ENCODE data around the gene ABHD12B. TPM values are rescaled to one million over a fixed set of nuclear protein-coding genes. Genes with fewer than 3 reads are reported as not detected.

Gene ABHD12B, protein sequence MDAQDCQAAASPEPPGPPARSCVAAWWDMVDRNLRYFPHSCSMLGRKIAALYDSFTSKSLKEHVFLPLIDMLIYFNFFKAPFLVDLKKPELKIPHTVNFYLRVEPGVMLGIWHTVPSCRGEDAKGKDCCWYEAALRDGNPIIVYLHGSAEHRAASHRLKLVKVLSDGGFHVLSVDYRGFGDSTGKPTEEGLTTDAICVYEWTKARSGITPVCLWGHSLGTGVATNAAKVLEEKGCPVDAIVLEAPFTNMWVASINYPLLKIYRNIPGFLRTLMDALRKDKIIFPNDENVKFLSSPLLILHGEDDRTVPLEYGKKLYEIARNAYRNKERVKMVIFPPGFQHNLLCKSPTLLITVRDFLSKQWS
- total RNA-seq = not detected

DNA sequence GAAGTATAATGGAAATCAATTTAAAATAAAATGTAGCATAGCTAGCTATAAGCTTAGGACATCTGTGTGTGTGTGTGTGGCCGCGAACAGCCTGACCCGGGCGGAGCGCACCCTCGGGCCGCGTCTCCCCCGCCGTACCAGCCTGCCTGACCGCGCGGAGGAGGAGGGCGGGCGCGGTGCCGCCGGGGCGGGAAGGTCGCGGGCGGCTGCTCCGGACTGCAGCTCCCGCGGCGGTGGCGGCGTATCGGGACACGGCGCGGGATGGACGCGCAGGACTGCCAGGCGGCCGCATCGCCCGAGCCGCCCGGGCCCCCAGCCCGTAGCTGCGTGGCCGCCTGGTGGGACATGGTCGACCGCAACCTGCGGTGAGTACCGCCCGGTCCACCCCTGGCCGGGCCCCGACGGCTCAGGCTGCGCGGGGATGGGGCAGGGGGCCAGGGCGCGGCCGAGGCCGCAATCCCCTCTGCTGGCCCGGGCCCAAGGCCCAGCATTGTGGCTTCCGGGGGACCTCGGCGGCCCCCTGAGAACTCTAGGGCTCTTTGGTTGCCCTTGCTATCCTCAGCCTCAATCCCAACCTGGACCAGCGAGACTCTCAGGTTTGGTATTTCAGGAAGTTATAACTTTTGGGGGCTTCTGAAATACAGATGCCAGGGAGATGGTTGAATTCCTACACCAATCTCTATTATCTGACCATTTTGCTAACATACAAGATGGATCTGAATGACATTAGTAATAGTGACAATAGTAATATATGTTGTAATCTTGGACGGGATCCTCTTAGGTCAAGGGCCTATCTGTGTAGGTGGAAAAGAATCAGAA, at the start of gene ABHD12B:
ABHD12B (plus strand) TSS at position 140 of the 819 bp plus-strand sequence; CDS start at position 262, 122 bp downstream.
- ChIA-PET CTCF (no interaction called here), POLR2A (no interaction called here)

DNA sequence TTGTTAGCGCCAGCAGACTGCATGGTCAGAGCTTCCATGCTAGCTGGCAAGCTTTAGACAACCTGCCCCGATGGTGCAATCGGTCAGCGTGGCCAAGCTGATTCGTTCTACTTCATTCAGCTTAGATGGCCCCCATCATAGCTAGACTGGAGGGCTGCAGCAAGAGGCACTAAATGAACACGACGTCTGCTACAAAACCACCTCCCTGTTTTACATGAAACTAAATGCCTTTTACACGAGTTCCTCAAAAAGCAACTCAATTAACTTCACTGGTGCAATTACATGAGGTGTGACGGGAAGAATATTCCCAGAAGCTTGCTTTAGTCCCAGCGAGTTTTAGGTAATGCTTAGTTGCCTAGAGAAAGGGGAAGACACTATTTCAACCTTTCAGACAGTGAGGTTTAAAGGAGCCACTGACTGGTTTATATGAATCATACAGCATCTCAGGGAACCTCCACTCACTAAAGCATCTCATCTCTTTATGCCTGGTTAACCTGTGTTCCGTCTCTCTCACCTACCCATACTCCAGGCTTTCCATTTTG, 49.3 kb upstream of the ABHD12B start:
- ChIA-PET CTCF (interaction anchor here (0.7 to 3.6 kb wide), 3 partner anchors 28 to 133 kb away, joined by 3 to 17 read pairs (median 3); no protein-coding TSS in a partner anchor), POLR2A (interaction anchor here (0.6 to 2.6 kb wide), 5 partner anchors 8 to 37 kb away, joined by 3 to 12 read pairs (median 4); partner anchors contain the start of gene NIN)

DNA sequence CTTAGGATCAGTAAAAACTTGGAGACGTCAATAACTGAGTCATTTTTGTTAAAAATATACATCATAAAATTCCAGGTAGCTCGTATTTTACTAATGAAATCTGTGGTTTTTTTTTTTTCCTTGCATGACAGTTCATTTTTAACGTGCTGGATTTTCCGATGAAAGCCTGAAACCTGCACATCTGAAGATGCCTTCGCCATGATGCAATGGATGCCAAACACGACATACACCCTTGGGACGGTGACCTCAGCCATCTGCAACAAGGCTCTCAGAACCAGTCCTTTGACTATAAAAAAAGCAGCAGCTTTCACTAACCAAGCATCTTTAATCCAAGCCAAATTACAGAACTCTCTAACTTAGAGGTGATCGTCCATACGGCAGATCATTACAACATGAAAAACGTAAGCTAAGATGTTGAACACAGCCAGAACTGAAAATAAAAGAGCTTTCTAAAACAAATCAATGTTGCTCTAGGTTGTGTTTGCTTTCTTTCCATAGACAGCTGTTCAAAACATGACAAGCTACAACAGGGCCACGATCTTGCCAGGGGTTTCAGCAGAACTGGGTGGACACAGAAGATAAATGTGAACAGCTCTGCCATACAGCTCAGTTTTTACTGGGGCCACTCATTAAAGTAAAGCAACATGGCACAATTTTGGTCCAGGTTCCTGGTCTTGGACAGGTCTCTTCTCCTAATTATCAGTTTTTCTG, 48.6 kb upstream of the ABHD12B start:
- CTCF ChIA-PET = interaction anchor here (0.8 to 3.6 kb wide), 3 partner anchors 11 to 132 kb away, joined by 3 to 17 read pairs (median 3); no protein-coding TSS in a partner anchor
- POLR2A ChIA-PET = interaction anchor here (0.6 to 2.6 kb wide), 5 partner anchors 7 to 479 kb away, joined by 3 to 12 read pairs (median 3); partner anchors contain the start of gene NIN

DNA sequence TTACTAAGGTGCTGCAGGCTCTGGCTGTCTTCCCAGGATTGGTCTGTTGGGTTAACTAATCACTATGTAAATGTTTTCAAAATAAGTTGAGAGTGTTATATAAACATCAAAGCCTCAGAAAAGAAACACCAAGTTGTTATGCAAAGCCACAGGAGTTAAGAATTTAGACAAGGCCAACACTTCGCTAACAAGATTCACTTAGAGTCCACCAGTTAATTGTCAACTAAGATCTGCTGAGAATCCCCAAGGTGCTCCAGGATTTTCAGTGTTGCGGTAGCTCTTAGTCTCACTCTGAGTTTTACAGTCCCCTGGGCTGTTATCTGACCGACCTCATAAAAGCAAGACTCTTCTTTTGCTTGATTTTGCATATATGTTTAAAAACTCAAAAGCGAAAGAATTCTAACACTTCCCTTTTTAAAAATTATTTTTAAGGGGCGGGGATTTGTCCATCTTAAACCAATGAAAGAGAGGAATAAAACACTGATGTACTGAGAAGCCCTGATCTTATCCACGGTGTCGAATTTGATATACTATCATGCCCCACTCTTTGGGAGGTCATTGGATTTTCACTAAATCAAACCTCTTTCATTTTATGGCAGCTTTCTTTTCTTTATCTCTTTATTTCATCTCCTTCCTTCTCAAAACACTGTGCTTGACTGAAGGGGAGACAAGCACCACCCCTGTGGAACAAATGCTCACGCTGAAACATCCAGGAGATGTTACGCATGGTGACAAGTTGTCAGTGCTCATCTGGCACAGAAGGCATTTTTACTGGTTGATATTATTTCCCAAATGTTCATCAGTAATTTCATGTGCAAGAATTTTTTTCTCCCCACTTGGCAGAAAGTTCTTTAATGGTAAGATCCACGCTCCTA, 47.9 kb upstream of the ABHD12B start:
- CTCF ChIA-PET = interaction anchor here (0.8 to 3.6 kb wide), 2 partner anchors 11 to 36 kb away, joined by 3 to 17 read pairs; no protein-coding TSS in a partner anchor
- POLR2A ChIA-PET = interaction anchor here (0.6 to 0.9 kb wide), 2 partner anchors 39 to 480 kb away, joined by 3 to 4 read pairs; no protein-coding TSS in a partner anchor

DNA sequence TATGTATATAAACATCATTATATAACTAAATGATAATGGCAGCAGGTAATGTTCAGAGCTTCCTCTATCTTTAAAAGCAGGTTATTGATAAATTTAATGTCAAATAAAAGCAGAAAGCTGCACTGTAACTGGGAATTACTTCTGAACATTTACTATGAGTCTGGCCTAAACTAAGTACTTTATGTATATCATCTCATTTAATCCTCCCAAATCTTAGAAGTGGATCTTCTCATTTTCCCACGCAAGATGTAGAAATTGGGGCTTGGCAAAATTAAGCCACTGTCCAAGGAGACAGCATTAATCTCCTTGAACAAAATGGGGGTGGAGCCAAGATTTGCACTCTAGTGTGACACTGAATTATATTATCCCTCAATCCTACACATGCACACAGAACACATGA, 46.5 kb upstream of the ABHD12B start:
- ChIA-PET CTCF (no interaction called here), POLR2A (no interaction called here)

DNA sequence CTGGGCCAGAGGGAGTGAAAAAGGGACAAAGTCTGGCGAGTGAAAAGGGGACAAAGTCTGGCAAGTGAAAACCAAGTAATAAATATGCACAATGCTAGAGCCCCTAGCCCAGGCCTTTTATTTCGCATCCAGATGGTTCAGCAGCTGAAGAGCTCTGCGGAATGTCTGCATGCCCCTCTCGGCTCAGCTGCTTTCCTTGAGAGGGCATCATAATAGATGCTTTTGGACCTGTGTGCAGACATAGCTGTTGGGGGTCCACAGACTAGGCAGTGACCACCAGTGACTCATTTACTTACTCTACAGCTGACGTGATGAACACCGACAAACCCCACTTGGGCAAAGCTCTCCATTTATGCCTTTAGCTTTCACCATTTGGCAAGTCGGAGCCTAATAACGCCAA, 45.2 kb upstream of the ABHD12B start:
- ChIA-PET CTCF (interaction anchor here (1.3 kb wide), 1 partner anchor 12 kb away, joined by 3 read pairs; no protein-coding TSS in a partner anchor), POLR2A (no interaction called here)

DNA sequence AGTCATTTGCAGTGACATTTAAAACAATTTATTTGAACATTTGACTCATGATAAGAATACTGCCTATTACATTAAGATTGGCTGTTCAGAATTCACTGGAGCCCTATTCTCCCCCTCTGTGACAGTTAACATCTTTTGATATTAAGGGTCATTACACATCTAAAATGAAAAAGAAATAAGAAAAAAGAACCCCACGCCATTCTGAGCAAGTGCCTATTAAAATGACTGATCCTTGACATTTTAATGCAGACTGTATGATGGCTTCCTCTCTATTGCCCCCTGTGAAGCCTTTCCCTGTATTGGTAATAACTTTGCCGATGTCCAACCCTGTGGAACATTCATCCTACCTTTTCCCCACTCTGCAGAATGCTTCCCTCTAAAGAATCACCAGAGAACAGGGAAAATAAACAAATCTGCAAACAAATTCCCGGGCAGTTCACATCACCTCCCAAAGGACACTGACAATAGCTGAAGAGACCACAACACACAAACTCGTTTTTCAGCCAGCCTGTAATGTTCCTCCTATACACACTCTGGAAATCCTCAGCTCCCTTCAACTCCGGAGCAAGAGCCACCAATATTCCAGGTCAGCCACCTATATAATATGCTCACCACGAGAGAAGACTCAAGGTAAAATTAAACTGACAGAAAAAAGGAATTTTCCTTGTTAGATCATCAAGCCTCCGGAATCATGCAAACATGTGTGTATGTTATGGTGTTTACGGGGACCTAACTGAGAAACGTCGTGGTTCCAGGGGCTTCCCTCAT, 42.9 kb upstream of the ABHD12B start:
- ChIA-PET CTCF (interaction anchor here (0.7 to 1.6 kb wide), 2 partner anchors 37 to 794 kb away, joined by 3 to 5 read pairs; no protein-coding TSS in a partner anchor), POLR2A (interaction anchor here (0.7 to 2.4 kb wide), 7 partner anchors 7 to 1031 kb away, joined by 3 to 15 read pairs (median 4); partner anchors contain the start of genes GNG2 and SAV1)

DNA sequence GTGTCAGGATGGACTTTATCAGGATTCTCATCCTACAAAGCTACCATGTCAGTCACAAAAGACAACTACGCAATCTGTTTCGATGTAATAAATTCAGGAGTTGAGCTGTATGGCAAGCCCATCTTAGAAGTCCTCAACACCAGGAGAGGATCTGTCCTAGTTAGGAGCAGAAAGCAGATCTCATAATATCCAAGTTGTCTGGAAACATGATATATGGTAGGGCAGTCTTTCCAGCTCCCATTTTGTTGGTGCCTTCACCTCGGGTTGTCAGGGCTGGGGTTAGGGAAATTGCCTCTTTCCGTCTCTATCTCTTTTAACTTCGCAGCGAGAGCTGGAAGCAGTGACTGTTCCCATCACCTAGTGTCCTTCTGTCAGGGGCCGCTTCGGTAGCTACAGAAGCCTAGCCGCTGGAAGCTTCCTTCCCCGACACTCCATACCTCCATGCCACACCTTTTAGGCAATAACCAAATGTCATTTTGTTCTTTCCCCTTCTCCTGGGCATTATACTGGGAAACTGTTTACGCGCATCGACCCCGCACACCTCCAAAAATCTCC, 42.3 kb upstream of the ABHD12B start:
- POLR2A ChIA-PET = interaction anchor here (0.7 to 2.4 kb wide), 8 partner anchors 8 to 1030 kb away, joined by 3 to 15 read pairs (median 4); partner anchors contain the start of genes GNG2 and SAV1
- CTCF ChIA-PET = interaction anchor here (0.6 to 3.1 kb wide), 3 partner anchors 31 to 1277 kb away, joined by 5 to 12 read pairs (median 5); no protein-coding TSS in a partner anchor

DNA sequence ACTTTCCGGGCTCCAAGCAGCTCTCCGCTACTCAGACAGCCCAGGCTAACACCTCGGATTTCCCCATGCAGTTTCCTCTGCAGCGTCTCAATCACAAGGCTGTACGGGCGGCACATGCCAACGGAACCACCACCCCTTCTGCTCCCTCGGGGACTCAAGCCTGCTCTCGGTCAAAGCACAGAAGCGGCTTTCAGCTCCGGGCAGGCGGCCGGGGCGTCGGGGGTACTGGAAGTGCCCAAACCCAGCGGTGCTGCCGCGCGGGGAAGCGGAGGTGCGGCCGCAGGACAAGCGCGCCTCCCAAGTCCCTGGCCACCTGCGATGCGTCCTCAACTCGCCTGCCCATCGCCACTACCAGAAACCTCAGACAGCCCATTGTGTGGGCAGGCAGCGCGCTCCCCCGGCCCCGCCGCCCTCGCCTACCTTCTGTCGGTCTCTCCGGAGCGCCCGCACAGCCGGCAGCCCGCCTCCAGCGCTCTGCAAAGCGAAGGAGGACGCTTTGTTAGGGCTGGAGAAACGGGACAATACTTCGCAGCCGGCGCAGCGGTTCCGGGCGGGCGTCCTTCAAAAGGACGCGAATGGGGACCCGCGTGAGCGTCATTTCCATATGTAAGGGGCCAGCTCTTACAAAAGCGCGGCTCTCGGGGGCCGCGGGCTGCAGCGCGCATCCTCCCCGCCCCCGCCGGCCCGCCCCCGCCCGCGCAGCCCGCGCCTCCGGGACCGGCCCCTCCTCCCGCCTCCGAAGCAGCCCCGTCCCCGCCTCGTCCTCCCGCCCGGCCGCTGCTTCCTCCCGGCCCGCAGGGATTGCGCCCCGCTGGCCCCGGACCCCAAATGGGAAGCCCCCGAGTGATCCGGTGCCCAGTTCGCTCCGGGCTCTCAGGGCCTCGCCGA, 41.6 kb upstream of the ABHD12B start:
- ChIA-PET CTCF (interaction anchor here (0.6 to 3.1 kb wide), 3 partner anchors 30 to 1277 kb away, joined by 5 to 12 read pairs (median 5); no protein-coding TSS in a partner anchor), POLR2A (interaction anchor here (0.5 to 2.4 kb wide), 10 partner anchors 9 to 1030 kb away, joined by 3 to 15 read pairs (median 4); partner anchors contain the start of genes GNG2 and SAV1)

DNA sequence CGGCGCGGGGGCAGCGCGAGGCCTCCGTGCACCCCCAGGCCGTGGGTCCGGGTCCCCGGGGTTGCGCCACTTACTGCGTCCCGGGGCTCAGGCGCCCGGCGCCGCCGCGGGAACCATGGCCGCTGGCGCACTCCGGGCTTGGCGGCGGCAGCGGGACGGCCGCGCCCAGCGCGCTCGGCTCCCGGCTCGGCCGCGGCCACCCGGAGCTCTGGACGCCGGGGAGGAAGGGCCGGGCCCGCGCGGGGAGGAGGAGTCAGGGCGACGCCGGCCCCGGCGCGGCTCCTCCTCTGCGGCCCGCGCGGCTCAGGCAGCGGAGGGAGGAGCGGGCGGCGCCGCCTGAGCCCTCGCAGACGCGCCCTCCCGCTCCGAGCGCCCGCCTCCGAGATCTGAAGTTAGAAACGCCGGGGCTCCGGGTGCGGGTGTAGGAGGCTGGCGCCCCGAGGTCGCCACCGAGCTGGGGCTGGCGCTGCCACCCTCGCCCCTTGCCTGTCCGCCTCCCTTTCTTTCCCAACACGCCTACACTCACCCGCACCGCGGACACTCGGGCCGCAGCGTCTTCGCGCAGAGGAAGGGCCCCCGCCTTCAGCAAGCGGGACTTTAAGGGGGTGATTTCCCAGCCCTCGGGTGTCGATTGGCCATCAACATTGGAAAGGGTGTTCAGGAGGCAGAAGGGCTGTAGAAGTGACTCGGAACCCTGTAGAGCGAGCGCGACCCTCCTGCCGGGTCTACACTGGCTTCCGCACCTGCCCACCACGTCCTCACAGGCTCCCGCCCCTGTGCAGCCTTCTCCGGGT, 40.7 kb upstream of the ABHD12B start, which contains the start of gene NIN:
NIN (minus strand) TSS at position 231 of the 794 bp plus-strand sequence. CDS start 9,106 bp downstream, outside the sequence.
- POLR2A ChIA-PET = interaction anchor here (0.7 to 2.4 kb wide), 4 partner anchors 9 to 47 kb away, joined by 3 to 12 read pairs (median 3); no protein-coding TSS in a partner anchor
- CTCF ChIA-PET = interaction anchor here (0.9 to 3.1 kb wide), 2 partner anchors 21 to 29 kb away, joined by 6 to 12 read pairs; no protein-coding TSS in a partner anchor

DNA sequence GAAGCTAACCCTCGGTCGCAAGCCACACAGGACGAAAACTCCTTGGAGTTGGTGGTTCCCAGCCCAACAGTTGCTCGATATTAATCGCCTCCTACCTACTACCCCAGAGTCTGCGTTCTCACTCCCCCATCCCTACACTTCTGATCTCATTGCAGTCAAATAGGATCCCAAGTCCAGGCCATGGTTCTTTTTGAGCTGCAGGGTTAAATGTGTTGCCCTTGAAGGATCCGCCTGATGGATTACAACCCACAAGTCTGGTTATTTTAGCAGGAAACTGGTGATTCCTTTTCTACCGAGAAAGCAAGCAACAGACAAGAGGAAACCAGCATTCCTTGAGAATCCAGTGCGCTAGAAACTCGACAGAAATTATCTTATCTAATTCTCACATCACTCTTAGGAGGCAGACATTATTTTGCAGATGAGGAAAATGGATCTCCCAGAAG, 40.1 kb upstream of the ABHD12B start:
- ChIA-PET CTCF (interaction anchor here (0.9 to 3.1 kb wide), 2 partner anchors 22 to 28 kb away, joined by 6 to 12 read pairs; no protein-coding TSS in a partner anchor), POLR2A (interaction anchor here (0.7 to 0.9 kb wide), 2 partner anchors 25 to 46 kb away, joined by 3 read pairs; no protein-coding TSS in a partner anchor)

DNA sequence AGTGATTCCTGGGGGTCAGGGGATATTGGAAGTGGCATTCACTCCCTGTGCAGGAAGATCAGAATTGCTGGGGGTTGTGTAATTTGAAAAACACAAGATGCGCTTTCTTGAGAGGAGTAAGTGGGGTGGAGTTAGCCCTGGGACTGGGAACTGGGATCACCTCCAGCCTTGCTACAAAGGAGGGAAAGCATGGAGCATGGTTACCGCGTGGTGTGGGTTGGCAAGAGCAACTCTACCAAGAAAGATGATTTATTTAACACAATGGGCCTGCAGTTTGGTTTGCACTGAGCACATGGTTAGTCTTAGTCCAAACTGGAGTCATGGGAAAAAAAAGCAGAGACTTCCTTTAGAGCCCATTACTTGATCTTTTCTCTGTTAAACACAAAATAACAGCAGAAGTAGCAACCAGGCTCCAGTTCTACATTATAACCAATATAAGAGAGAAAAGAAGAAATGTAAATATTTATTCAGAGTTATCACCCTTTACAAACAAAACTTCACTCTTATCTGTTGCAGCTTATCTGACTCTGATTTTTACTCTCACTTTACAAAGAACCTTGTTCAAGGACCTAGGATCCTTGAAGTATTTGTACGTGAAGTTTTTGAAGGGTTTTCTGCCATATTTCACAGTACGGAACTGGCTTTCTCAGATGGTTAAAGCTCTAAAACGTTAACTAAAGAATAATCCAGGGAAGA, 38.8 kb upstream of the ABHD12B start:
- CTCF ChIA-PET = no interaction called here
- POLR2A ChIA-PET = no interaction called here

DNA sequence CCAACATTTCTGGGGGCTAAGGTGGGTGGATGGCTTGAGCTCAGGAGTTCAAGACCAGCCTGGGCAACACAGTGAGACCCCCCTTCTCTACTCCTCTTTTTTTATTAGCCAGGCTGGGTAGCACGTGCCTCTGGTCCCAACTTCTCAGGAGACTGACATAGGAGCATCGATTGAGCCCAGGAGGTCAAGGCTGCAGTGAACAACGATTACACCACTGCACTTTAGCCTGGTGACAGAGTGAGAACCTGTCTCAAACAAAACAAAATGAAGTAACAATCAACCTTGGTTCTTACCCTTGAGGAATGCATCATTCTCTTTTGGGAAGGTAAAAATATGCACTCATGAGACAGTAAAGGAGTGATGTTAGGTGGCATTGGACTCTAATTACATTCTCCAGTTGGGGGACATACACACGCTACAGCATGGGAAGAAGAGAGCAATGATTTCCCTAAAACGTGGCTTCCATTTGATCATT, 37.0 kb upstream of the ABHD12B start:
- POLR2A ChIA-PET = no interaction called here
- CTCF ChIA-PET = no interaction called here

DNA sequence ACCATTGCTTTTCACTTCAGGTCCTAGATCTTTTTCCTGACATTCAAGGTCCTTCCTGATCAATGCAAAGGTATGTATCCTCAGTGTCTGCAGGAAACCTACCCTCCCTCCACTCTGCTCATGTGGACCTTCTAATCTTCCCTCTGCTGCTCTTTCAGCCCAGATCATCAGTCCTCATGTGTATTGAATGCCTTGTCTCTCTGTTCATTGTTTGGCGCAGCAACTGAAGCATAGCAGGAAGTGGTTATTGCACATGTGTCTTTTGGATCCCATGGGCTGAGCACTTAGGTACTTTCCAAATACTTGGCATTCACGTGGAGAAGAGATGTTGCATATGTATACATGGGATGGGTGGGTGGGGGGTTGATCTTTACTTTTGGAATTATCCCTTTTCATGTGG, 36.6 kb upstream of the ABHD12B start:
- ChIA-PET POLR2A (no interaction called here), CTCF (no interaction called here)
